Lung (tissue), 12 donors: ENCODE results near the gene KCNIP4. TPM values are rescaled to one million over a fixed set of nuclear protein-coding genes. Genes with fewer than 3 reads are reported as not detected.

Experiments used
- ATAC-seq: fragments of 200-7000 bp; cut with Tn5 transposase; one replicate; pipeline ENCODE4 v1.9.1; 2020; ENCODE audit warnings: moderate number of reproducible peaks; ENCODE audit not compliant: insufficient read depth, low FRiP score
- DNase-seq, 3 donors: peaks; one replicate each; pipeline ENCODE4 v3.0.0-alpha.2; 2013 to 2017
- H3K27ac ChIP-seq, 2 donors: one replicate each; pipeline ENCODE4 v1.5.1; 2013; ENCODE audit warnings: mild to moderate bottlenecking in 2 of 2, moderate library complexity in 2 of 2, control low read depth in 1 of 2, inconsistent platforms in 1 of 2, low read depth in 1 of 2, low read length in 1 of 2
- H3K27me3 ChIP-seq, 3 donors: one replicate each; pipeline ENCODE4 v1.5.1; 2013; ENCODE audit warnings: low read length in 2 of 3; ENCODE audit not compliant: control insufficient read depth in 3 of 3, insufficient read depth in 3 of 3
- H3K36me3 ChIP-seq, 4 donors: one replicate each; pipeline ENCODE4 v1.5.1; 2013; ENCODE audit warnings: low read length in 4 of 4, mild to moderate bottlenecking in 1 of 4, moderate library complexity in 1 of 4; ENCODE audit not compliant: control insufficient read depth in 4 of 4, insufficient read depth in 4 of 4
- H3K4me1 ChIP-seq, 5 donors: one replicate each; pipeline ENCODE4 v1.5.1; 2013; ENCODE audit warnings: low read length in 5 of 5, mild to moderate bottlenecking in 2 of 5, moderate library complexity in 1 of 5; ENCODE audit not compliant: control insufficient read depth in 5 of 5, insufficient read depth in 5 of 5
- H3K4me3 ChIP-seq: one replicate; pipeline ENCODE4 v1.5.1; 2013; ENCODE audit warnings: mild to moderate bottlenecking, control low read depth, moderate library complexity
- H3K9ac ChIP-seq, 2 donors: one replicate each; pipeline ENCODE4 v1.5.1; 2013; ENCODE audit warnings: low read length in 2 of 2, control low read depth in 1 of 2; ENCODE audit not compliant: insufficient read depth in 1 of 2
- H3K9me3 ChIP-seq, 4 donors: one replicate each; pipeline ENCODE4 v1.5.1; 2013; ENCODE audit warnings: low read length in 3 of 4, mild to moderate bottlenecking in 1 of 4, moderate library complexity in 1 of 4; ENCODE audit not compliant: control insufficient read depth in 4 of 4, insufficient read depth in 3 of 4
- WGBS, 2 donors: extraction: QIAGEN DNeasy Blood & Tissue Kit; methylation state at CpG; one replicate each; pipeline ENCODE4 v1.1.7; 2013; 5-methylcytosine and 5-hydroxymethylcytosine counted together
- polyA plus RNA-seq, 2 donors: library from polyadenylated mRNA; stranded (reverse); fragments of 200-250 nt; gene quantifications; one replicate each; pipeline ENCODE4 v1.2.1, GENCODE V29; 2013
- total RNA-seq, 2 donors: library from RNA; depleted of rRNA in 1 of 2; stranded (reverse); fragments of >200 nt in 1 of 2; gene quantifications; one replicate each; pipeline ENCODE4 v1.2.1, GENCODE V29; 2014 to 2021
- TF ChIP-seq, protein P1 (sequence below): IDR thresholded peaks from 2 replicates; pipeline ENCODE4 v1.5.1; 2012; ENCODE audit warnings: mild to moderate bottlenecking; ENCODE audit errors: control extremely low read depth, extremely low read depth
- donor health status: control.
- donor health status: control.
- donor health status: Bipolar disorder and iron deficiency.
- donor health status: healthy.
- donor health status: DM: yes; HTN: yes; CAD: no.

Gene KCNIP4
- total and polyA plus RNA-seq, 4 donors: 0.11 TPM; not detected in 3

- ATAC-seq (no peak), DNase-seq (no peak)
- 28 to 76% methylated on average over 2 of the region's 2 CpGs for WGBS, 2 donors
- peaks cover 0 to 14% (median 4%) of the 10 kb centered on the region in 4 donors for H3K9me3 ChIP-seq
- TF ChIP-seq, protein P1, sequence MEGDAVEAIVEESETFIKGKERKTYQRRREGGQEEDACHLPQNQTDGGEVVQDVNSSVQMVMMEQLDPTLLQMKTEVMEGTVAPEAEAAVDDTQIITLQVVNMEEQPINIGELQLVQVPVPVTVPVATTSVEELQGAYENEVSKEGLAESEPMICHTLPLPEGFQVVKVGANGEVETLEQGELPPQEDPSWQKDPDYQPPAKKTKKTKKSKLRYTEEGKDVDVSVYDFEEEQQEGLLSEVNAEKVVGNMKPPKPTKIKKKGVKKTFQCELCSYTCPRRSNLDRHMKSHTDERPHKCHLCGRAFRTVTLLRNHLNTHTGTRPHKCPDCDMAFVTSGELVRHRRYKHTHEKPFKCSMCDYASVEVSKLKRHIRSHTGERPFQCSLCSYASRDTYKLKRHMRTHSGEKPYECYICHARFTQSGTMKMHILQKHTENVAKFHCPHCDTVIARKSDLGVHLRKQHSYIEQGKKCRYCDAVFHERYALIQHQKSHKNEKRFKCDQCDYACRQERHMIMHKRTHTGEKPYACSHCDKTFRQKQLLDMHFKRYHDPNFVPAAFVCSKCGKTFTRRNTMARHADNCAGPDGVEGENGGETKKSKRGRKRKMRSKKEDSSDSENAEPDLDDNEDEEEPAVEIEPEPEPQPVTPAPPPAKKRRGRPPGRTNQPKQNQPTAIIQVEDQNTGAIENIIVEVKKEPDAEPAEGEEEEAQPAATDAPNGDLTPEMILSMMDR: no peak
- H3K4me3 ChIP-seq: no peak overlapping the region
- H3K4me1 ChIP-seq: no peaks in the 10 kb centered on the region
- H3K9ac ChIP-seq: no peak overlapping the region
- no peaks in the 10 kb centered on the region for H3K36me3 ChIP-seq
- no peak overlapping the region for H3K27ac ChIP-seq
- no peaks in the 10 kb centered on the region for H3K27me3 ChIP-seq
Measured at GRCh38 chr4:21900211-21900610, 48.4 kb downstream of the KCNIP4 start.

DNA sequence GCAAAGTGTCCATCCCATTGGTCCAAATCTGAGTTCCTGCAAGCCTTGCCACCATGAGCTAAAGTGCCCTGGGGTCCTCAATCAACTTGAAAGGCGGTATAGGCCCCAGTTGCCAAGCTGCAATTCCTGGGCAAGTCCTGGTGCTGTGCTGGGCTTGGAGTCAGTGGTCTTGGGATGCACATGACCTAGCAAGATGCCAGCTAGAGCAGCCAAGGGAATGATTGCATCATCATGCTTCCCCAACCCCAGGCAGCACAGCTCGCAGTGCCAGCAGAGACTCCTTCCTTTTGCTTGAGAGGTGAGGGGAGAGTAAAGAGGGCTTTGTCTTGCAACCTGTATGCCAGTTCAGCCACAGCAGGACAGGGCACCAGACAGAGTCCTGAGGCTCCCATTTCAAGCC lies 50.5 kb downstream of the KCNIP4 start:
- no peak overlapping the region for H3K4me3 ChIP-seq
- DNase-seq: no peak
- no peaks in the 10 kb centered on the region for H3K36me3 ChIP-seq
- no peaks in the 10 kb centered on the region for H3K4me1 ChIP-seq
- 67 to 78% methylated on average over 2 of the region's 2 CpGs for WGBS, 2 donors
- TF ChIP-seq, protein P1: no peak
- no peaks in the 10 kb centered on the region for H3K27me3 ChIP-seq
- peak; percentile 17 for ATAC-seq
- peaks cover 0 to 12% (median 4%) of the 10 kb centered on the region in 4 donors for H3K9me3 ChIP-seq
- H3K9ac ChIP-seq: no peak overlapping the region
- H3K27ac ChIP-seq: no peak overlapping the region

GRCh38 chr4:21896767-21897166 lies 51.8 kb downstream of the KCNIP4 start:
- Histone ChIP-seq H3K4me1 (no peaks in the 10 kb centered on the region), H3K27ac (no peak overlapping the region), H3K9ac (no peak overlapping the region), H3K27me3 (no peaks in the 10 kb centered on the region), H3K4me3 (no peak overlapping the region), H3K9me3 (peaks cover 0 to 12% (median 4%) of the 10 kb centered on the region in 4 donors), H3K36me3 (no peaks in the 10 kb centered on the region)
- DNase-seq (no peak), ATAC-seq (no peak)
- WGBS, 2 donors: 93 to 94% methylated on average over 2 of the region's 2 CpGs
- TF ChIP-seq, protein P1: no peak

DNA sequence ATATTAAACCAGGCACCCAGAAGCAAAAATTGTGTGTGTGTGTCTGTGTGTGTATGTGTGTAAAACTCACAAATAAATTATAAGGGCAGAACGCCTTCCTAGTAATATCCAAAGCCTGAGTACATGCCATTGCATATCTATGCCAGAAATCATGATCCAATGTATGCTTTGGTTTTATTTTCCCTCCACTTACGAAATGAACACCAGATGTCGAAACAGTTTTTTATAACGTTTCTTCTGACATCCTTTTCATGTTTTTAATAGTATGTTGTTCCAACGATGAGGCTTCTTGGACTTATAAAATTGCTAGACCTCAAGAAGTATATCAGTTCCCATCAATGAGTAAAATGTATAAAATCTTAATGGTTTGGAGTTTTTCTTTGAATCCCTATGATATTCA lies 55.4 kb downstream of the KCNIP4 start:
- peaks cover 0 to 6% (median 3%) of the 10 kb centered on the region in 4 donors for H3K9me3 ChIP-seq
- no peaks in the 10 kb centered on the region for H3K4me1 ChIP-seq
- H3K9ac ChIP-seq: no peak overlapping the region
- H3K4me3 ChIP-seq: no peak overlapping the region
- 69 to 79% methylated on average over 5 of the region's 5 CpGs for WGBS, 2 donors
- TF ChIP-seq, protein P1: no peak
- ATAC-seq: no peak
- no peaks in the 10 kb centered on the region for H3K36me3 ChIP-seq
- no peak overlapping the region for H3K27ac ChIP-seq
- DNase-seq: no peak
- no peaks in the 10 kb centered on the region for H3K27me3 ChIP-seq
